Articular chondrocyte of knee joint (primary cell): ENCODE data around the gene HINT2. TPM values are rescaled to one million over a fixed set of nuclear protein-coding genes. Genes with fewer than 3 reads are reported as not detected.

ENCODE experiments used
- small RNA-seq: library from RNA; depleted of rRNA; stranded (forward); fragments of <200 nt; gene quantifications from one replicate; pipeline ENCODE3, GENCODE V24; 2012
- total RNA-seq: library from RNA; depleted of rRNA; stranded (reverse); fragments of >200 nt; gene quantifications from 2 replicates; pipeline ENCODE4 v1.2.3, GENCODE V29; 2012

Gene HINT2
- 15.3 and 19.1 TPM in 2 replicates for total RNA-seq

GRCh38 chr9:35814841-35815543 lies at the start of gene HINT2:
TSS of gene HINT2 (minus strand) at chr9:35815042. CDS start at chr9:35814979, 63 bp downstream.

GRCh38 chr9:35829084-35829763 lies 14.4 kb upstream of the HINT2 start, which contains the start of gene TMEM8B:
TSS of gene TMEM8B (plus strand) at chr9:35829228. CDS start at chr9:35829448, 220 bp downstream.

GRCh38 chr9:35828716-35829083 lies 13.9 kb upstream of the HINT2 start, which contains the start of gene FAM221B:
TSS of gene FAM221B (minus strand) at chr9:35828732. CDS start at chr9:35826161, 2,571 bp downstream.

GRCh38 chr9:35812025-35812602 lies 2.7 kb downstream of the HINT2 start, which contains the start of gene SPAG8:
TSS of gene SPAG8 (minus strand) at chr9:35812262. CDS start at chr9:35812147, 115 bp downstream.

GRCh38 chr9:35791297-35791921 lies 23.4 kb downstream of the HINT2 start, which contains the start of gene NPR2:
TSS of gene NPR2 (plus strand) at chr9:35791591. CDS start at chr9:35792409, 818 bp downstream.

Small RNAs within 50 kb of the gene (small RNA-seq; reads per million reads assigned to genes)
- gene HINT2 = not detected

Other genes with a start within 250 kb of the HINT2 start
- gene TESK1, start 209.8 kb downstream of the HINT2 start, total RNA-seq = 12.5 and 18.9 TPM in 2 replicates
- 2.7 and 2.8 TPM in 2 replicates for gene CD72, start 196.6 kb downstream of the HINT2 start, total RNA-seq
- gene SIT1, start 164.1 kb downstream of the HINT2 start, total RNA-seq = 0.39 and 0.43 TPM in 2 replicates
- 17,926 and 21,117 TPM in 2 replicates for gene RMRP, start 157.0 kb downstream of the HINT2 start, total RNA-seq
- 9.9 and 14.6 TPM in 2 replicates for gene CCDC107, start 156.8 kb downstream of the HINT2 start, total RNA-seq
- 0.39 and 5.5 TPM in 2 replicates for gene ARHGEF39, start 149.8 kb downstream of the HINT2 start, total RNA-seq
- gene CA9, start 141.1 kb downstream of the HINT2 start, total RNA-seq = 0.86 and 2.2 TPM in 2 replicates
- gene TPM2, start 125.1 kb downstream of the HINT2 start, total RNA-seq = 755 and 824 TPM in 2 replicates
- gene TLN1, start 82.8 kb downstream of the HINT2 start, total RNA-seq = 275 and 305 TPM in 2 replicates
- gene CREB3, start 82.4 kb downstream of the HINT2 start, total RNA-seq = 62.1 and 68.7 TPM in 2 replicates
- 25.0 and 31.8 TPM in 2 replicates for gene GBA2, start 65.8 kb downstream of the HINT2 start, total RNA-seq
- 20.2 and 22.1 TPM in 2 replicates for gene RGP1, start 65.8 kb downstream of the HINT2 start, total RNA-seq
- 1.4 and 11.6 TPM in 2 replicates for gene MSMP, start 60.8 kb downstream of the HINT2 start, total RNA-seq
- 29.2 and 38.3 TPM in 2 replicates for gene NPR2, start 23.5 kb downstream of the HINT2 start, total RNA-seq
- 0.52 and 1.2 TPM in 2 replicates for gene SPAG8, start 2.8 kb downstream of the HINT2 start, total RNA-seq
- gene FAM221B, start 13.7 kb upstream of the HINT2 start, total RNA-seq = not detected in 2 replicates
- gene TMEM8B, start 14.2 kb upstream of the HINT2 start, total RNA-seq = 4.4 and 4.5 TPM in 2 replicates
- not detected in 2 replicates for gene OR13J1, start 55.4 kb upstream of the HINT2 start, total RNA-seq
- gene HRCT1, start 91.2 kb upstream of the HINT2 start, total RNA-seq = 4.7 and 5.9 TPM in 2 replicates
- 0.26 and 0.54 TPM in 2 replicates for gene SPAAR, start 94.4 kb upstream of the HINT2 start, total RNA-seq
- gene OR2S2, start 143.1 kb upstream of the HINT2 start, total RNA-seq = 0.39 and 0.43 TPM in 2 replicates
- gene RECK, start 221.9 kb upstream of the HINT2 start, total RNA-seq = 117 and 126 TPM in 2 replicates